Measurements from ENCODE around the gene OGT.

Gene OGT

DNA sequence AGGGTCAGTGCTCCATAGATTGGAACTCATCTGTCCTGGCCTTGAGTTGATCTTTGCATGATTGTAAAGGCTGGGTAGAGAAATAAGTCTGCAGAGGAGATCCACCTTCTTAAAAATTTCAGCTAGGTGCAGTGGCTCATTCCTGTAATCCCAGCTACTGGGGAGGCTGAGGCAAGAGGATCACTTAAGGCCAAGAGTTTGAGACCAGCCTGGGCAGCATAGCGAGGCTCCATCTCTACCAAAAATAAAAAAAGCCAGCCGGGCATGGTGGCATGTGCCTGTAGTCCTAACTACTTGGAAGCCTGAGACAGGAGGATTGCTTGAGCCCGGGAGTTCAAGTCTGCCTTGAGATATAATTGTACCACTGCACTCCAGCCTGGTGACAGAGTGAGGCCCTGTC lies 85.9 kb downstream of the OGT start:
- Histone ChIP-seq H3K27me3 (ENCODE audit: insufficient read depth, poor library complexity, severe bottlenecking) (no peaks in the 10 kb centered on the region), H3K27ac (replicated peaks) (peak overlapping the region; percentile 65), H3K4me3 (replicated peaks; ENCODE audit: insufficient read depth, low read length) (no peak overlapping the region)
- no peak for DNase-seq (ENCODE audit: low read depth in 1 of 2, low spot score in 1 of 2)
- TF ChIP-seq GABPA (IDR thresholded peaks at IDR 0.05; ENCODE audit: low read depth) (no peak), SPI1 (IDR thresholded peaks at IDR 0.05; ENCODE audit: borderline replicate concordance, low read depth) (no peak), POLR2AphosphoS5 (IDR thresholded peaks at IDR 0.05; ENCODE audit: low read depth) (no peak)
- TF ChIP-seq, protein P1, sequence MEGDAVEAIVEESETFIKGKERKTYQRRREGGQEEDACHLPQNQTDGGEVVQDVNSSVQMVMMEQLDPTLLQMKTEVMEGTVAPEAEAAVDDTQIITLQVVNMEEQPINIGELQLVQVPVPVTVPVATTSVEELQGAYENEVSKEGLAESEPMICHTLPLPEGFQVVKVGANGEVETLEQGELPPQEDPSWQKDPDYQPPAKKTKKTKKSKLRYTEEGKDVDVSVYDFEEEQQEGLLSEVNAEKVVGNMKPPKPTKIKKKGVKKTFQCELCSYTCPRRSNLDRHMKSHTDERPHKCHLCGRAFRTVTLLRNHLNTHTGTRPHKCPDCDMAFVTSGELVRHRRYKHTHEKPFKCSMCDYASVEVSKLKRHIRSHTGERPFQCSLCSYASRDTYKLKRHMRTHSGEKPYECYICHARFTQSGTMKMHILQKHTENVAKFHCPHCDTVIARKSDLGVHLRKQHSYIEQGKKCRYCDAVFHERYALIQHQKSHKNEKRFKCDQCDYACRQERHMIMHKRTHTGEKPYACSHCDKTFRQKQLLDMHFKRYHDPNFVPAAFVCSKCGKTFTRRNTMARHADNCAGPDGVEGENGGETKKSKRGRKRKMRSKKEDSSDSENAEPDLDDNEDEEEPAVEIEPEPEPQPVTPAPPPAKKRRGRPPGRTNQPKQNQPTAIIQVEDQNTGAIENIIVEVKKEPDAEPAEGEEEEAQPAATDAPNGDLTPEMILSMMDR (IDR thresholded peaks at IDR 0.05; ENCODE audit: insufficient read depth, low read length): no peak
- TF ChIP-seq, protein P2, sequence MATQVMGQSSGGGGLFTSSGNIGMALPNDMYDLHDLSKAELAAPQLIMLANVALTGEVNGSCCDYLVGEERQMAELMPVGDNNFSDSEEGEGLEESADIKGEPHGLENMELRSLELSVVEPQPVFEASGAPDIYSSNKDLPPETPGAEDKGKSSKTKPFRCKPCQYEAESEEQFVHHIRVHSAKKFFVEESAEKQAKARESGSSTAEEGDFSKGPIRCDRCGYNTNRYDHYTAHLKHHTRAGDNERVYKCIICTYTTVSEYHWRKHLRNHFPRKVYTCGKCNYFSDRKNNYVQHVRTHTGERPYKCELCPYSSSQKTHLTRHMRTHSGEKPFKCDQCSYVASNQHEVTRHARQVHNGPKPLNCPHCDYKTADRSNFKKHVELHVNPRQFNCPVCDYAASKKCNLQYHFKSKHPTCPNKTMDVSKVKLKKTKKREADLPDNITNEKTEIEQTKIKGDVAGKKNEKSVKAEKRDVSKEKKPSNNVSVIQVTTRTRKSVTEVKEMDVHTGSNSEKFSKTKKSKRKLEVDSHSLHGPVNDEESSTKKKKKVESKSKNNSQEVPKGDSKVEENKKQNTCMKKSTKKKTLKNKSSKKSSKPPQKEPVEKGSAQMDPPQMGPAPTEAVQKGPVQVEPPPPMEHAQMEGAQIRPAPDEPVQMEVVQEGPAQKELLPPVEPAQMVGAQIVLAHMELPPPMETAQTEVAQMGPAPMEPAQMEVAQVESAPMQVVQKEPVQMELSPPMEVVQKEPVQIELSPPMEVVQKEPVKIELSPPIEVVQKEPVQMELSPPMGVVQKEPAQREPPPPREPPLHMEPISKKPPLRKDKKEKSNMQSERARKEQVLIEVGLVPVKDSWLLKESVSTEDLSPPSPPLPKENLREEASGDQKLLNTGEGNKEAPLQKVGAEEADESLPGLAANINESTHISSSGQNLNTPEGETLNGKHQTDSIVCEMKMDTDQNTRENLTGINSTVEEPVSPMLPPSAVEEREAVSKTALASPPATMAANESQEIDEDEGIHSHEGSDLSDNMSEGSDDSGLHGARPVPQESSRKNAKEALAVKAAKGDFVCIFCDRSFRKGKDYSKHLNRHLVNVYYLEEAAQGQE (IDR thresholded peaks at IDR 0.05; ENCODE audit: insufficient replicate concordance, low read depth): no peak

DNA sequence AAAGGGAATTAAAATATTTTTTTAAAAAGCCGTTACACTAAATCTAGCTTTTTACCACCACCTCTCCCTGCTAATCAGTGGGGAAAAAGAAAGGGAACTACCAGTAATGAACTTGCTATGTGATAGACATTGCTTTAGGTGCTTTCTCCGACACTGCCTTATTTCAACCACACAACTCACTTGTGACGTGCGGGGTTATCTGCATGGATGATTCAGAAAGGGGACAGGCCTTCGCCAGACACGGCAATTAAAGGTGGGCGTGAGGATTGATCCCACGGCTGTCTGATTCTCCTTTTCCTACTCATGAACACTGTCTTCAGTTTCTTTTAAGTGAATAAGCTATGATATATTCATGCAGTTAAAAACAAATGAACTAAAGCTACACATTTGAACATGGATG lies 86.3 kb downstream of the OGT start:
- peak overlapping the region; percentile 65 for H3K27ac ChIP-seq (replicated peaks)
- H3K27me3 ChIP-seq (ENCODE audit: insufficient read depth, poor library complexity, severe bottlenecking): no peaks in the 10 kb centered on the region
- H3K4me3 ChIP-seq (replicated peaks; ENCODE audit: insufficient read depth, low read length): no peak overlapping the region
- DNase-seq (ENCODE audit: low read depth in 1 of 2, low spot score in 1 of 2): peak in 1 of 2 experiments; percentile 36
- TF ChIP-seq SPI1 (IDR thresholded peaks at IDR 0.05; ENCODE audit: borderline replicate concordance, low read depth) (no peak), GABPA (IDR thresholded peaks at IDR 0.05; ENCODE audit: low read depth) (no peak), POLR2AphosphoS5 (IDR thresholded peaks at IDR 0.05; ENCODE audit: low read depth) (no peak)
- TF ChIP-seq, protein P1 (IDR thresholded peaks at IDR 0.05; ENCODE audit: insufficient read depth, low read length): no peak
- TF ChIP-seq, protein P2 (IDR thresholded peaks at IDR 0.05; ENCODE audit: insufficient replicate concordance, low read depth): no peak

DNA sequence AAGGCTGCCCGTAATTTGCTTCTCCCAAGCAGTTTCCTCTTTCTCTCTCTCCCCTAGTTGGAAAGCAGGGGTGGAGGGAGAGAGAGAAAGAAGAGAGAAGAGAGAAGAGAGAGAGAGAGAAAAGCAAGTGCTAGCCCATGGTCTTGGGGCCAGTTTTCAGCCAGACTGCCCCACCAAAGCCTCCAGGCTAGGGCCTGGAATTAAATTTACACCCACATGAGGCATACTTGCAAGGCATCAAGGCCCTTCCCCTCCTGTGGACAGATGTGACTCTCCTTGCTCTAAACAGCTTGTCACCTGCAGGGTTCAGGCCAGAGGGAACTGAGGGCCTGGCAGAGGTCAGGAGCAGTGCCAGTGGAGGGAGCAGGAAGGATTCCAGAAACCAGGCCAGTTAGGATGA lies 87.1 kb downstream of the OGT start:
- H3K4me3 ChIP-seq (replicated peaks; ENCODE audit: insufficient read depth, low read length): no peak overlapping the region
- H3K27ac ChIP-seq (replicated peaks): no peak overlapping the region
- DNase-seq (ENCODE audit: low read depth in 1 of 2, low spot score in 1 of 2): no peak
- H3K27me3 ChIP-seq (ENCODE audit: insufficient read depth, poor library complexity, severe bottlenecking): no peaks in the 10 kb centered on the region
- no peak for TF ChIP-seq SPI1 (IDR thresholded peaks at IDR 0.05; ENCODE audit: borderline replicate concordance, low read depth)
- no peak for TF ChIP-seq POLR2AphosphoS5 (IDR thresholded peaks at IDR 0.05; ENCODE audit: low read depth)
- TF ChIP-seq, protein P2 (IDR thresholded peaks at IDR 0.05; ENCODE audit: insufficient replicate concordance, low read depth): no peak
- no peak for TF ChIP-seq GABPA (IDR thresholded peaks at IDR 0.05; ENCODE audit: low read depth)
- TF ChIP-seq, protein P1 (IDR thresholded peaks at IDR 0.05; ENCODE audit: insufficient read depth, low read length): no peak

Measured in HL-60 (cell line).